Kidney epithelial cell (primary cell): ENCODE data around the gene MEIKIN. TPM values are rescaled to one million over a fixed set of nuclear protein-coding genes. Genes with fewer than 3 reads are reported as not detected.

Experiments used
- DNase-seq: peaks from one replicate; pipeline ENCODE4 v3.0.0-alpha.2; 2010; ENCODE audit warnings: low read depth
- H3K27me3 ChIP-seq: 2 replicates; pipeline ENCODE4 v1.6.0; 2011; ENCODE audit warnings: low read length; ENCODE audit not compliant: control insufficient read depth, insufficient read depth
- H3K36me3 ChIP-seq: 2 replicates; pipeline ENCODE4 v1.5.1; 2011; ENCODE audit warnings: low read length; ENCODE audit not compliant: control insufficient read depth, insufficient read depth
- H3K4me3 ChIP-seq: 2 replicates; pipeline ENCODE4 v1.5.1; 2011; ENCODE audit warnings: low read depth, mild to moderate bottlenecking, control low read depth, low read length
- CTCF ChIP-seq: IDR thresholded peaks from 2 replicates; pipeline ENCODE4 v1.5.1; 2011; ENCODE audit warnings: mild to moderate bottlenecking, moderate library complexity, low read length, control low read depth, inconsistent platforms; ENCODE audit not compliant: insufficient read depth, poor library complexity, severe bottlenecking
- total RNA-seq: library from RNA; depleted of rRNA; stranded (reverse); fragments of >200 nt; gene quantifications from 2 replicates; pipeline ENCODE4 v1.2.3, GENCODE V29; 2015

The MEIKIN gene
- total RNA-seq, 1 donor from 2014 or later, result not detected

- H3K4me3 ChIP-seq, result no peak overlapping the region
- no peak for TF ChIP-seq CTCF
- no peaks in the 10 kb centered on the region for H3K36me3 ChIP-seq
- no peaks in the 10 kb centered on the region for H3K27me3 ChIP-seq
- DNase-seq, result no peak
These were observed 3.4 kb downstream of the MEIKIN start for GRCh38 chr5:131942016-131942415.

GRCh38 chr5:131939690-131940345 lies 5.6 kb downstream of the MEIKIN start:
- Histone ChIP-seq H3K36me3 (no peaks in the 10 kb centered on the region), H3K4me3 (no peak overlapping the region), H3K27me3 (no peaks in the 10 kb centered on the region)
- no peak for DNase-seq
- no peak for TF ChIP-seq CTCF

- Histone ChIP-seq H3K27me3 (no peaks in the 10 kb centered on the region), H3K36me3 (no peaks in the 10 kb centered on the region), H3K4me3 (no peak overlapping the region)
- TF ChIP-seq CTCF, result no peak
- DNase-seq, result no peak
These were observed 13.2 kb downstream of the MEIKIN start for GRCh38 chr5:131932235-131932634.

GRCh38 chr5:131928957-131929356 lies 16.5 kb downstream of the MEIKIN start:
- Histone ChIP-seq H3K4me3 (no peak overlapping the region), H3K27me3 (no peaks in the 10 kb centered on the region), H3K36me3 (no peaks in the 10 kb centered on the region)
- no peak for DNase-seq
- no peak for TF ChIP-seq CTCF

GRCh38 chr5:131926168-131926567 lies 19.3 kb downstream of the MEIKIN start:
- no peak for DNase-seq
- Histone ChIP-seq H3K36me3 (no peaks in the 10 kb centered on the region), H3K4me3 (no peak overlapping the region), H3K27me3 (no peaks in the 10 kb centered on the region)
- TF ChIP-seq CTCF, result no peak

- no peak for TF ChIP-seq CTCF
- DNase-seq, result no peak
- H3K4me3 ChIP-seq, result no peak overlapping the region
- no peaks in the 10 kb centered on the region for H3K36me3 ChIP-seq
- H3K27me3 ChIP-seq, result no peaks in the 10 kb centered on the region
These were observed 29.0 kb downstream of the MEIKIN start for GRCh38 chr5:131916481-131916880.
